WTC11 (cell line): ENCODE measurements around the gene ZNF581. TPM values are rescaled to one million over a fixed set of nuclear protein-coding genes. Genes with fewer than 3 reads are reported as not detected.

ENCODE experiments used
- ATAC-seq: fragments of 200-7000 bp; cut with Tn5 transposase; 2 replicates; pipeline ENCODE4 v1.10.0; 2021; ENCODE audit warnings: mild to moderate bottlenecking, moderate library complexity
- CTCF ChIA-PET: fragments of 300-600 bp; sonication (Branson Sonifier 250); formaldehyde crosslinking; loops from one replicate; lab custom pipeline; 2021; ENCODE audit warnings: antibody characterized with exemption; lab: Charles Lee
- POLR2A ChIA-PET: fragments of 350-600 bp; sonication (Branson Sonifier 250); formaldehyde crosslinking; loops from one replicate; lab custom pipeline; 2021; ENCODE audit warnings: antibody characterized with exemption; lab: Charles Lee
- DNase-seq: peaks from one replicate; pipeline ENCODE4 v3.0.0; 2021; ENCODE audit warnings: low spot score
- H3K27ac Mint-ChIP-seq: 2 replicates; pipeline ENCODE4 v1.8.0; 2021; ENCODE audit warnings: mixed read lengths
- H3K27me3 Mint-ChIP-seq: 2 replicates; pipeline ENCODE4 v1.8.0; 2021; ENCODE audit warnings: low read depth, mild to moderate bottlenecking, moderate library complexity, mixed read lengths
- H3K36me3 Mint-ChIP-seq: 2 replicates; pipeline ENCODE4 v1.8.0; 2021; ENCODE audit warnings: mixed read lengths
- H3K4me1 Mint-ChIP-seq: 2 replicates; pipeline ENCODE4 v1.8.0; 2022; ENCODE audit warnings: mixed read lengths
- H3K4me3 Mint-ChIP-seq: 2 replicates; pipeline ENCODE4 v1.8.0; 2021; ENCODE audit warnings: mild to moderate bottlenecking, moderate library complexity, mixed read lengths
- H3K9me3 Mint-ChIP-seq: 2 replicates; pipeline ENCODE4 v1.8.0; 2021; ENCODE audit warnings: mixed read lengths
- AR ChIP-seq: fragments of 250-450 bp; sonication (Bioruptor Pico); IDR thresholded peaks from 2 replicates; pipeline ENCODE4 v1.9.0; 2021; ENCODE audit warnings: mild to moderate bottlenecking
- ATF1 ChIP-seq: sonication (generic); formaldehyde crosslinking; IDR thresholded peaks from 2 replicates; pipeline ENCODE4 v1.8.1; 2023; ENCODE audit warnings: mild to moderate bottlenecking, moderate library complexity, missing genetic modification reagents
- ATF3 ChIP-seq: sonication (generic); formaldehyde crosslinking; conservative IDR thresholded peaks from 2 replicates; pipeline ENCODE4 v1.8.1; 2022; ENCODE audit warnings: mild to moderate bottlenecking, missing genetic modification reagents
- ESRRA ChIP-seq: sonication (generic); formaldehyde crosslinking; IDR thresholded peaks from 2 replicates; pipeline ENCODE4 v1.8.1; 2022; ENCODE audit warnings: mild to moderate bottlenecking, missing genetic modification reagents, borderline replicate concordance
- ETV6 ChIP-seq: sonication (generic); formaldehyde crosslinking; IDR thresholded peaks from 2 replicates; pipeline ENCODE4 v1.8.1; 2022; ENCODE audit warnings: mild to moderate bottlenecking, missing genetic modification reagents
- FOXJ3 ChIP-seq: sonication (generic); formaldehyde crosslinking; IDR thresholded peaks from 2 replicates; pipeline ENCODE4 v1.9.0; 2021; ENCODE audit warnings: missing genetic modification reagents, mild to moderate bottlenecking, borderline replicate concordance
- MXD4 ChIP-seq: fragments of 250-450 bp; sonication (Bioruptor Pico); IDR thresholded peaks from 2 replicates; pipeline ENCODE4 v1.8.0; 2021; ENCODE audit warnings: mild to moderate bottlenecking, moderate library complexity, borderline replicate concordance
- MYBL2 ChIP-seq: sonication (generic); formaldehyde crosslinking; IDR thresholded peaks from 2 replicates; pipeline ENCODE4 v1.8.1; 2023; ENCODE audit warnings: mild to moderate bottlenecking, moderate library complexity, missing genetic modification reagents
- NR2C2 ChIP-seq: sonication (generic); formaldehyde crosslinking; IDR thresholded peaks from 2 replicates; pipeline ENCODE4 v1.8.0; 2022; ENCODE audit warnings: mild to moderate bottlenecking, missing genetic modification reagents
- OVOL2 ChIP-seq: fragments of 250-450 bp; sonication (Bioruptor Pico); IDR thresholded peaks from 2 replicates; pipeline ENCODE4 v1.9.0; 2021; ENCODE audit warnings: mild to moderate bottlenecking, borderline replicate concordance
- TEAD4 ChIP-seq: sonication (generic); formaldehyde crosslinking; IDR thresholded peaks from 2 replicates; pipeline ENCODE4 v1.8.0; 2022; ENCODE audit warnings: mild to moderate bottlenecking, missing genetic modification reagents
- TP53 ChIP-seq: sonication (generic); formaldehyde crosslinking; IDR thresholded peaks from 2 replicates; pipeline ENCODE4 v1.8.1; 2023; ENCODE audit warnings: mild to moderate bottlenecking, missing genetic modification reagents
- ZBTB21 ChIP-seq: sonication (generic); formaldehyde crosslinking; IDR thresholded peaks from 2 replicates; pipeline ENCODE4 v1.8.1; 2023; ENCODE audit warnings: mild to moderate bottlenecking, missing genetic modification reagents, borderline replicate concordance
- ZNF232 ChIP-seq: sonication (generic); formaldehyde crosslinking; IDR thresholded peaks from 2 replicates; pipeline ENCODE4 v1.8.0; 2022; ENCODE audit warnings: mild to moderate bottlenecking, missing genetic modification reagents
- ZNF423 ChIP-seq: fragments of 250-450 bp; sonication (Bioruptor Pico); IDR thresholded peaks from 2 replicates; pipeline ENCODE4 v2.1.2; 2022; ENCODE audit warnings: mild to moderate bottlenecking, moderate library complexity
- total RNA-seq: library from RNA; stranded (reverse); gene quantifications from 3 replicates; pipeline ENCODE4 v1.2.3, GENCODE V29; 2021
- TF ChIP-seq, protein P1 (sequence below): fragments of 250-450 bp; sonication (Bioruptor Pico); IDR thresholded peaks from 2 replicates; pipeline ENCODE4 v1.9.0; 2021; ENCODE audit warnings: mild to moderate bottlenecking, borderline replicate concordance
- TF ChIP-seq, protein P2 (sequence below): fragments of 250-450 bp; sonication (Bioruptor Pico); IDR thresholded peaks from 2 replicates; pipeline ENCODE4 v1.9.0; 2021; ENCODE audit warnings: mild to moderate bottlenecking
- TF ChIP-seq, protein P3 (sequence below): sonication (generic); formaldehyde crosslinking; IDR thresholded peaks from 2 replicates; pipeline ENCODE4 v1.8.1; 2023; ENCODE audit warnings: mild to moderate bottlenecking, missing genetic modification reagents
- TF ChIP-seq, protein P4 (sequence below): fragments of 250-450 bp; sonication (Bioruptor Pico); conservative IDR thresholded peaks from 2 replicates; pipeline ENCODE4 v1.9.0; 2021; ENCODE audit warnings: mild to moderate bottlenecking
- TF ChIP-seq, protein P5 (sequence below): sonication (generic); formaldehyde crosslinking; IDR thresholded peaks from 2 replicates; pipeline ENCODE4 v1.8.1; 2022; ENCODE audit warnings: mild to moderate bottlenecking, missing genetic modification reagents, moderate library complexity, borderline replicate concordance

ZNF581 gene
- total RNA-seq, 1 experiment from 2014 or later = 100 TPM

DNA sequence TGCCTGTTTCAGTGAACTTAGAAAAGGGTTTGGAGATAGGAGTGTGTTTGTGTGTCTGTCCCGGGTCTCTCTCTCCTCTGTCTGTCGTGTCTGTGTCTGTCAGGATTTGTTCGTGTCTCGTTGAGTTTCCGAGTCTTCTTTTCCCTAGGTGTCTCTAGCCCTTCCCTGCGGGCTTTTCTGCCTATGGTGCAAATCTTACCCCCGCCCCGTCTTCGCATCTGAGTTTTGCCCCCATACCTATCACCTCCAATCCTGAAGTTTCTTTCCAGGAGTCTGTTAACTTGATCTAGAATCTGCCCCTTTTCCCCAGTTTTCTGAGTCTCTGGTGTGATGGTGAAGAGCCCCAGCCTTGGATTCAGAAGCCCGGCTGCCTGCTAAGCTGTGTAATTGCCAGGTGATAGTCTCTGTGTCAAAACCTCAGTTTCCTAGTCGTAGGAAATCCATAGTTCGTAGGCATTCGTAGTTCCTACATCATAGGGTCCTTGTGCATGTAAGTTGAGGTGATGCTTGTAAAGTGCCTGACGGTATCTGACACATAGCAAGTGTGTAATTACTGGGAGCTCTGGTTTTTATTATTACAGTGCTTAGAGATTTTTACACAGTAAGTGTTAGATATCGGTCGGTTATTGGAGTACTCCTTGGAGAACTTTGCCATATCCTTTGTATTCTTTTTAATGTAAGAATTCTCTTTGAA is 32.4 kb downstream of the ZNF581 start:
- peaks cover 42% of the 10 kb centered on the region for H3K4me1 Mint-ChIP-seq
- DNase-seq = no peak
- no peaks in the 10 kb centered on the region for H3K27me3 Mint-ChIP-seq
- ATAC-seq = no peak
- H3K36me3 Mint-ChIP-seq = peaks cover 38% of the 10 kb centered on the region
- ChIA-PET CTCF (no interaction called here), POLR2A (no interaction called here)
- no peak for TF ChIP-seq NR2C2 (CRISPR knock-in tag)
- TF ChIP-seq ESRRA (CRISPR knock-in tag) = no peak
- TF ChIP-seq ZNF232 (CRISPR knock-in tag) = no peak
- H3K27ac Mint-ChIP-seq = peak overlapping the region; percentile 95
- no peaks in the 10 kb centered on the region for H3K9me3 Mint-ChIP-seq
- H3K4me3 Mint-ChIP-seq = peak overlapping the region; percentile 98

DNA sequence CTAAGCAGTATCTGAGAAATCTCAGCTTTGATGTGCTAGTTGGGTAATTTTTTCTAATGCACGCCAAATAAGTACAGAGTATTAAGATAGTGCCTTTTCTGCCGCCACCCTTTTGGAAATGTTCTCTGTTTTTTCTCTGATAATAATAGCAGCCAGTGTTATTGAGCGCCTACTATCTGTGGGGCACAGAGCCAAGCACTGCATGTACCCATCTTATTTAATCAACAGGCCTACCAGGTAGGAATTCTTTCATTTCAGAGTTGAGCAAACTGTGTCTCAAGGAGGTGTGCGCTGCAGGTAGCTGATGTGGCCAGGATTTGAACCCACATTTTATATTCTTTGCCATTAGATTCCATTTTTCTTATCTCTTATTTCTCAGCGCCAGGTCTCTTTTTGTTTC is 32.9 kb downstream of the ZNF581 start:
- Mint-ChIP-seq H3K27me3 (no peaks in the 10 kb centered on the region), H3K4me3 (peak overlapping the region; percentile 98), H3K9me3 (no peaks in the 10 kb centered on the region), H3K36me3 (peaks cover 39% of the 10 kb centered on the region), H3K27ac (no peak overlapping the region; the same call in 1 of the 2 replicates), H3K4me1 (peaks cover 37% of the 10 kb centered on the region)
- POLR2A ChIA-PET = no interaction called here
- ATAC-seq (no peak), DNase-seq (no peak)
- TF ChIP-seq TEAD4 (CRISPR knock-in tag) = no peak
- TF ChIP-seq ZBTB21 (CRISPR knock-in tag) = no peak
- TF ChIP-seq, protein P1, sequence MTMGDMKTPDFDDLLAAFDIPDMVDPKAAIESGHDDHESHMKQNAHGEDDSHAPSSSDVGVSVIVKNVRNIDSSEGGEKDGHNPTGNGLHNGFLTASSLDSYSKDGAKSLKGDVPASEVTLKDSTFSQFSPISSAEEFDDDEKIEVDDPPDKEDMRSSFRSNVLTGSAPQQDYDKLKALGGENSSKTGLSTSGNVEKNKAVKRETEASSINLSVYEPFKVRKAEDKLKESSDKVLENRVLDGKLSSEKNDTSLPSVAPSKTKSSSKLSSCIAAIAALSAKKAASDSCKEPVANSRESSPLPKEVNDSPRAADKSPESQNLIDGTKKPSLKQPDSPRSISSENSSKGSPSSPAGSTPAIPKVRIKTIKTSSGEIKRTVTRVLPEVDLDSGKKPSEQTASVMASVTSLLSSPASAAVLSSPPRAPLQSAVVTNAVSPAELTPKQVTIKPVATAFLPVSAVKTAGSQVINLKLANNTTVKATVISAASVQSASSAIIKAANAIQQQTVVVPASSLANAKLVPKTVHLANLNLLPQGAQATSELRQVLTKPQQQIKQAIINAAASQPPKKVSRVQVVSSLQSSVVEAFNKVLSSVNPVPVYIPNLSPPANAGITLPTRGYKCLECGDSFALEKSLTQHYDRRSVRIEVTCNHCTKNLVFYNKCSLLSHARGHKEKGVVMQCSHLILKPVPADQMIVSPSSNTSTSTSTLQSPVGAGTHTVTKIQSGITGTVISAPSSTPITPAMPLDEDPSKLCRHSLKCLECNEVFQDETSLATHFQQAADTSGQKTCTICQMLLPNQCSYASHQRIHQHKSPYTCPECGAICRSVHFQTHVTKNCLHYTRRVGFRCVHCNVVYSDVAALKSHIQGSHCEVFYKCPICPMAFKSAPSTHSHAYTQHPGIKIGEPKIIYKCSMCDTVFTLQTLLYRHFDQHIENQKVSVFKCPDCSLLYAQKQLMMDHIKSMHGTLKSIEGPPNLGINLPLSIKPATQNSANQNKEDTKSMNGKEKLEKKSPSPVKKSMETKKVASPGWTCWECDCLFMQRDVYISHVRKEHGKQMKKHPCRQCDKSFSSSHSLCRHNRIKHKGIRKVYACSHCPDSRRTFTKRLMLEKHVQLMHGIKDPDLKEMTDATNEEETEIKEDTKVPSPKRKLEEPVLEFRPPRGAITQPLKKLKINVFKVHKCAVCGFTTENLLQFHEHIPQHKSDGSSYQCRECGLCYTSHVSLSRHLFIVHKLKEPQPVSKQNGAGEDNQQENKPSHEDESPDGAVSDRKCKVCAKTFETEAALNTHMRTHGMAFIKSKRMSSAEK (CRISPR knock-in tag) = no peak
- TF ChIP-seq MYBL2 (CRISPR knock-in tag) = no peak
- TF ChIP-seq AR (CRISPR knock-in tag) = no peak
- TF ChIP-seq ZNF423 (CRISPR knock-in tag) = no peak
- TF ChIP-seq, protein P2, sequence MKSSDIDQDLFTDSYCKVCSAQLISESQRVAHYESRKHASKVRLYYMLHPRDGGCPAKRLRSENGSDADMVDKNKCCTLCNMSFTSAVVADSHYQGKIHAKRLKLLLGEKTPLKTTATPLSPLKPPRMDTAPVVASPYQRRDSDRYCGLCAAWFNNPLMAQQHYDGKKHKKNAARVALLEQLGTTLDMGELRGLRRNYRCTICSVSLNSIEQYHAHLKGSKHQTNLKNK (CRISPR knock-in tag) = no peak
- no peak for TF ChIP-seq TP53 (CRISPR knock-in tag)
- no peak for TF ChIP-seq ATF1
- TF ChIP-seq, protein P3, sequence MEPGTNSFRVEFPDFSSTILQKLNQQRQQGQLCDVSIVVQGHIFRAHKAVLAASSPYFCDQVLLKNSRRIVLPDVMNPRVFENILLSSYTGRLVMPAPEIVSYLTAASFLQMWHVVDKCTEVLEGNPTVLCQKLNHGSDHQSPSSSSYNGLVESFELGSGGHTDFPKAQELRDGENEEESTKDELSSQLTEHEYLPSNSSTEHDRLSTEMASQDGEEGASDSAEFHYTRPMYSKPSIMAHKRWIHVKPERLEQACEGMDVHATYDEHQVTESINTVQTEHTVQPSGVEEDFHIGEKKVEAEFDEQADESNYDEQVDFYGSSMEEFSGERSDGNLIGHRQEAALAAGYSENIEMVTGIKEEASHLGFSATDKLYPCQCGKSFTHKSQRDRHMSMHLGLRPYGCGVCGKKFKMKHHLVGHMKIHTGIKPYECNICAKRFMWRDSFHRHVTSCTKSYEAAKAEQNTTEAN (CRISPR knock-in tag) = no peak
- TF ChIP-seq ATF3 (CRISPR knock-in tag) = no peak
- no peak for TF ChIP-seq FOXJ3 (CRISPR knock-in tag)
- TF ChIP-seq, protein P4, sequence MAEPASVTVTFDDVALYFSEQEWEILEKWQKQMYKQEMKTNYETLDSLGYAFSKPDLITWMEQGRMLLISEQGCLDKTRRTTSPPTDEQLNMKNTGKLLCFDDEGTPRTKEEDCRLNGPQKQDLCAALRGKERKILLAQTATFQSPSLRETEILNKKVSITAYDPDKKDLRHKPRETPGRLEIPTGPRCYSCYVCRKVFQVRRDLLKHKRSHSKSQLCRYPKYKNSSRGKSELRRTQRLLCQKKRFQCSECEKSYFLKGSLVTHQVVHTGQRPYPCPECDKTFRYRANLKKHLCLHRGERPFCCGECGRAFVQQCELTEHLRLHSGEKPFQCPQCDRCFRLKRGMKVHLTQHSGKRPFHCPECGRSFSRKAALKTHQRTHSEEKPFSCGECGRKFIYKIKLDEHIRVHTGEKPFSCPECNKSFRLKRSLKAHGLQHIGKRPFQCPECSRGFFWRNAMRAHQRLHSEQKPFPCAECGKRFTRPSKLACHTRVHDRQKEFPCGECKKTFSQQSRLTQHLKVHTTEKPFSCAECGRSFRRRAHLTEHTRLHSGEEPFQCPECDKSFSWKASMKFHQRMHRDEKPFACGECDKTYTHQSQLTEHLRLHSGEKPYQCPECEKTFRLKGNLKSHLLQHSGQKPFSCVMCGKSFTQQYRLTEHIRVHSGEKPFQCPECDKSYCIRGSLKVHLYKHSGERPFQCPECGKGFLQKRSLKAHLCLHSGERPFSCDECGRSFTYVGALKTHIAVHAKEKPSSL (CRISPR knock-in tag) = no peak
- TF ChIP-seq, protein P5, sequence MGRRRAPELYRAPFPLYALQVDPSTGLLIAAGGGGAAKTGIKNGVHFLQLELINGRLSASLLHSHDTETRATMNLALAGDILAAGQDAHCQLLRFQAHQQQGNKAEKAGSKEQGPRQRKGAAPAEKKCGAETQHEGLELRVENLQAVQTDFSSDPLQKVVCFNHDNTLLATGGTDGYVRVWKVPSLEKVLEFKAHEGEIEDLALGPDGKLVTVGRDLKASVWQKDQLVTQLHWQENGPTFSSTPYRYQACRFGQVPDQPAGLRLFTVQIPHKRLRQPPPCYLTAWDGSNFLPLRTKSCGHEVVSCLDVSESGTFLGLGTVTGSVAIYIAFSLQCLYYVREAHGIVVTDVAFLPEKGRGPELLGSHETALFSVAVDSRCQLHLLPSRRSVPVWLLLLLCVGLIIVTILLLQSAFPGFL = no peak
- no peak for TF ChIP-seq MXD4 (CRISPR knock-in tag)
- TF ChIP-seq OVOL2 (CRISPR knock-in tag) = no peak
- no peak for TF ChIP-seq ESRRA (CRISPR knock-in tag)
- no peak for TF ChIP-seq ETV6
- CTCF ChIA-PET = no interaction called here
